IMR-90 (cell line): ENCODE measurements around the gene RIPK3.

Source experiments
- CTCF ChIP-seq: conservative IDR thresholded peaks from 2 replicates; pipeline ENCODE4 v1.5.1; 2012; ENCODE audit warnings: mild to moderate bottlenecking, low read depth, low read length, improper control_type of control experiment
- FOS ChIP-seq: fragments of 150-350 bp; IDR thresholded peaks from 2 replicates; pipeline ENCODE4 v1.6.1; 2016; ENCODE audit warnings: low read depth, low read length
- MXI1 ChIP-seq: IDR thresholded peaks from 2 replicates; pipeline ENCODE4 v1.6.1; 2012; ENCODE audit warnings: low read depth, mild to moderate bottlenecking, low read length, moderate library complexity, borderline replicate concordance
- POLR2A ChIP-seq: IDR thresholded peaks from 2 replicates; pipeline ENCODE4 v1.6.1; 2012; ENCODE audit warnings: mild to moderate bottlenecking, low read depth, low read length
- RCOR1 ChIP-seq: IDR thresholded peaks from 2 replicates; pipeline ENCODE4 v1.6.1; 2012; ENCODE audit warnings: mild to moderate bottlenecking, low read length, improper control_type of control experiment; ENCODE audit not compliant: insufficient replicate concordance

- TF ChIP-seq CTCF (no peak), RCOR1 (no peak), MXI1 (no peak), POLR2A (no peak), FOS (no peak)
These were observed 31.3 kb downstream of the RIPK3 start for GRCh38 chr14:24308342-24309124.
